NCI-H2081 (cell line): Measurements from ENCODE around the gene AIG1.
"Not testable (repeated sequence)": the region's sequence is repeated elsewhere in the genome, so short reads cannot be mapped to it uniquely, and the experiment has no call there.

Source experiments
- DNase-seq, 2 experiments: peaks; one replicate each; lab custom pipeline; 2025; lab: John Stamatoyannopoulos, UW

The AIG1 gene

DNA sequence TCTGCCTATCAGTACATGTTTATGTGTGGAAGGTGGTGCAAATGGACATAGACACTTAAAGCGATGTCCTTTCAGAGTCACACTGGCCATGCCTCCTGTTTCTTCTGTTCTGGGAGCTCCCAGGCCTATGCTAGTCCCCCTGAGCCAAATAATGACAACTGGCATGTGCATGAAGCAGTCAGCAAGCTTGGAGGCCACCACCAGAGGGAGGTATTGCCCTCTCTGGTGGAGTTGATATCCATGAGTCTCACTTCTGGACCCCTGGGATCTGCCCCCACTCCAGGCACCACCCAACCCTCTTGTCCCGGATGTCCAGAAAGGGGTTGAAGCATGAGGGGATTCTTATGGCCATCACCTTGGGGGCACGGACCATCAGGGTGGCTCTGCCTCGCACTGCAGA lies 172.2 kb downstream of the AIG1 start:
- peak; percentile 3 to 37 for DNase-seq

DNA sequence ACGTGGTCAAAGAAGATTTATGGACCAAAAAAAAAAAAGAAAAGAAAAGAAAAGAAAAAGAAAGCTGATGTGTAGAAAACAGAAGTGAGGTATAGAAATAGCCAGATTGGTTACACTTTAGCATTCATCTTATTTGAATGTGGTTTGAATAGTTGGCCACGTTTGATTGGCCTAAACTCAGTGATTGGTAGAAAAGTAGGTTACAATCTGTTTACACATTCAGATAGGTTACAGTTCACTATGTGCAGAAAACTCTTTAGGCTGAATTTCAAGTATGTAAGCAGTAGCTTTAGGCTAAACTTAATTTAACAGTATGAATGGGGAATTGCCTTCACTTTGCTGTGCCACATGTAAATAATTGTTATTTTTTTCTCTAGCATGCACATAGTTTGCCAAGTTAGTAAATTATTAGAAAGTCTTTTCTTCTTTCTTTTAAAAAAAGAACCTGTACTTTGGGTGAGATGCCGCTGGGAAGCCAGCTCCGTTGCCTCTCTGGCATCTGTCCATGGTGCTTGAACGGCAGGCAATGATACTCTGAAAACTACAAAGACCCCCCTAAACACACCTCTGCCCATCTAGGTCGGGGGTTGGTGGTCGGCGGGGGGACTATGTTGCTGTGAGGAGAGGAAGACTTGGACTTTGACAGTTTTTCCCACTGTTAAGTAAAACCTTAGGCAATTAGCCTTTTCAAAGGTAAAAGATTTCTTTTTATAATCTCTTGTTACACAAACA lies 173.0 kb downstream of the AIG1 start:
- no peak for DNase-seq

DNA sequence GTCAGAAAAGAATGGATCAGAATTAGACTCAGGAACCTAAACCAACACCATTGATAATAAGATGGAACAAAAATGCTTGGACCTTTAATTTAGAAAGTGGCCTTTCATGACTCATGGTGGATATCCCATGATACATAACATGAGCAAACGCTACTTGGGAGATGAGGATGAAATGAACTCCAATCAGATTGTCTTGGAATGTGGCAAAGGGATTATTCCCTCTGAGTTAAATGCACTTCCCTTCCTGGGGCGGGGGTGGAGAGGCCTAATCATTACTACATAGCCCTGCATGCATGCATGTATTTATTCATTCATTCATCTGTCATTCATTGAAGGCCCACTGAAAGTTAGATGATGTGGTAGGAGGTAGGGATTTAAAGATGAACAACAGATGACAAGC lies 174.0 kb downstream of the AIG1 start:
- DNase-seq: no peak

DNA sequence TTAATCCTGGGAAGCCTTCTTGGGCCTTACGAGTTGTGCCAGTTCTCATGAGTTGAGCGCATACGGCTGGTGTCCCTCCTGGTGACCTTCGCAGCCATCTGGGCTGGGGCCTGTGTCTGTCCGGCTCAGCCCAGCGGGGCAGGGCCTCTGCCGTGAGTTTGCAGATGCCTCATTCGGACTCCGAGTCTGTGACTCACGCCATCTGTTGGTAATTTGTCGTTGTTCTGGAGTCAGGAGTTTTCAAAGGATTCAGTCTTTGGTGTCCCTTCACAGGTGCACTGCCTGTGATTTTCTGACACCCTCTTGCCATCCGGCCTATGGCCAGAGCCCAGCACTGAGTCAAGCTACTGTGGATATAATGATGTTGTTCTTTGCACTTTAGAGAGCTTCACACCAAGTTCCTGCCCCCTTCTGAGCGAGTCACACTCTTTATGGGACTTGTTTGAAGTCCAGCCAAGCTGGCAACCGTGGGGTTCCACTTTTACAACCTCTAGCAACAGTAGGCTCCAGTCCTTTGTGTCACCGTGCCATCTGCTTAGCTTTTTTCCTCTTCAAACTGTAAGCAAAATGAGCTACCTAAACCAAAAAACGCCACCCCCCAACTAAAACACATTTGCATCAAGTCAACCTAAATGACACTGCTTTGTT lies 175.6 kb downstream of the AIG1 start:
- DNase-seq: no peak

DNA sequence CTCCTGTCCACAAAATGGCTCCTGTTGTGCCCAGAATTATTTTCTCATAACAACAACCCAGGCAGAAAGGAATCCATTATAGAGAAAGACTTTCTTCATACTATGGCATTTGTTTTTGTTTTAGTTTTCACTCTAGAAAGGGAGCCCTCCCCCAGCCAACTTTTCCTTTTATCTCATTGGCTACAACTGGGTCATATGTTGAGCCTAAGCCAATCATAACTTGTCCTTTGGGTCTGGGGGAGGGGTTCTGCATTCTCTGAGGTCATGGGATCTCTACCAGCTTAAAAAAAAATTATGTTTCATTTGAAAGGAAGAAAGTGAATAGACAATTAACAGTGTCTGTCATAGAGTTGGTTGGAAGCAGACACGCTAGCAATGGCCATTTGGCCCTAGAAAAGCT lies 177.6 kb downstream of the AIG1 start:
- DNase-seq: no peak

DNA sequence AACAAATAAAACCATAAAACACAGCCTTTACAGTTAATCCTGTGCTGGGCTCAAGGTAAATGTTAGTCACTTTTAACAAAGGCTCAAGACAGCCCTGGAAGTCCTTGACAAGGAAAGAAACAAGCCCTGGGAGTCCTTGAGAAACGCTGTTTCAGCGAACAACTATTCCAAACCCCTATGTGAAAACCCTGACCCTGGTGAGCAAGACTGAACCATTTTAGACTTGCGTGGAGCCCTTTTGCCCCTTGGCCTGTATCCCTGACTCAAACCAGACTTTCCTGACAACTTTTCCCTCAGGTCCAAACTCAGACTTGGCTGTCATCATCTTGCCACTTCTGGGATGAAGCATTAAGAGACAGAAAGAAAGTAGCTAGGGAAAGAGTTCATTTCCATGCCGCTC lies 180.4 kb downstream of the AIG1 start:
- DNase-seq: no peak

DNA sequence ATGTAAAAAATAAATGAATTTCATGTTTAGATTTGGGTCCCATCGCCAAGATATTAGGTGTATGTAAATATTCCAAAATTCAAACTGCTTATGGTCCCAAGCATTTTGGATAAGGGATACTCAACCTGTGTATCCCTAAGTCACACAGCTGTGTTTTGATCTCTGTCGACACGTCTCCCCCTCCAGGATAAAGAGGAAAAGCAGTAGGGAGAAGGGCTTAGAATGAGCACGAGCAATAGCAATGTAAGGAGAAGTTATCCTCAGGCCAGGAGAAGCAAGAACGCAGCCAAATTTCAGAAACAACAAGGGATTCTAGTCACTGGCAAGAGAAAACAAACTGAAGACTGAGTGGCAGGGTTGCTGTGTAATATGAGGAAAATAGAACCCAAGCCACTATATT lies 181.2 kb downstream of the AIG1 start:
- no peak for DNase-seq

DNA sequence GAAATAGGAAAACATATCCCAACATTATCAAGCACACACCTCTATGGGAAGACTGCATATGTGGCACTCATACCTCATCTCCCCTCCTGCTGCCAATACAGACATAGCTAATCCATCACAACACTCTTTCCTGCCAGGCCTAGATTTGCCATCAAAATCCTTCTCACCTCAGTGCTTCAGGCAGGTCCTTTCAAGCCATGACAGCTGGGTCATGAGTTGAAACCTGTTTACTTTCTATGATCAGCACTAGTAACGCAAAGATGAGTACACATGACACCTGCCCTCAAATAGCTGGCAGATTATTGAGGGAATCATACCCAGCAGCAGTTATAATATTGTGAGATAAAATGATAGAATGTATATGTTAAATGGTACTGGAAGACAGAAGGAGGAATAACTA lies 183.1 kb downstream of the AIG1 start:
- no peak for DNase-seq

DNA sequence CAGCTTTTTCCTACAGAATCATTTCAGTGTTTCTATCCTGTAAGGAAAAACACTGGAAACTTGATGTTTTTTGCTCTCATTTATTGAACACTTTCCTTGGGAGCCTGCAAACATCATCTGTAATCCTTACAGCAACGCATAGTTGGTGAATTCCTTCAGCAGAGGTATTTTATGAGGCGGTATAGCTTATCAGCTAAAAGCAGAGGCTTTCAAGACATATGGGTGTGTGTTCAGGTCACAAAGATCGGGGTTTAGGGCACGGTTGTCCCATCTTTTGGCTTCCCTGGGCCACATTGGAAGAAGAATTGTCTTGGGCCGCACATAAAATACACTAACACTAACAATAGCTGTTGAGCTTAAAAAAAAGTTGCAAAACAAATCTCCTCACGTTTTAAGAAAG lies 185.0 kb downstream of the AIG1 start:
- no peak for DNase-seq

DNA sequence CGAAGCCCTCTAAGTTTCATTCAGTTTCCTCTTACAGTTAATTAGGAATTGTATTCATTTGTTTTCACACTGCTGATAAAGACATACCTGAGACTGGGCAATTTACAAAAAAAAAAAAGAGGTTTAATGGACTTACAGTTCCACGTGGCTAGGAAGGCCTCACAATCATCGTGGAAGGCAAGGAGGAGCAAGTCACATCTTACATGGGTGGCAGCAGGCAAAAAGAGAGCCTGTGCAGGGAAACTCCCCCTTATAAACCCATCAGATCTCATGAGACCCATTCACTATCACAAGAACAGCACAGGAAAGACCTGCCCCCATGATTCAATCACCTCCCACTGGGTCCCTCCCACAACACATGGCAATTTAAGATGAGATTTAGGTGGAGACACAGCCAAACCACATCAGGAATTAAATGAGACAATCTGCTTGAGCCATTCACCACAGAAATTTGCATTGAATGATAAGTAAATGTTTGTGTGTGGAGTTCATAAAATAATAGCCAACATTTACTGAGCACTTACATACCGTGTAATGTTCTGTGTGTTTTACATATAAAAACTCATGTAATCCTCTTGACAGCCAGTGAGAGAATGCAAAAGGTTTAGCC lies 185.6 kb downstream of the AIG1 start:
- not testable (repeated sequence) for DNase-seq

DNA sequence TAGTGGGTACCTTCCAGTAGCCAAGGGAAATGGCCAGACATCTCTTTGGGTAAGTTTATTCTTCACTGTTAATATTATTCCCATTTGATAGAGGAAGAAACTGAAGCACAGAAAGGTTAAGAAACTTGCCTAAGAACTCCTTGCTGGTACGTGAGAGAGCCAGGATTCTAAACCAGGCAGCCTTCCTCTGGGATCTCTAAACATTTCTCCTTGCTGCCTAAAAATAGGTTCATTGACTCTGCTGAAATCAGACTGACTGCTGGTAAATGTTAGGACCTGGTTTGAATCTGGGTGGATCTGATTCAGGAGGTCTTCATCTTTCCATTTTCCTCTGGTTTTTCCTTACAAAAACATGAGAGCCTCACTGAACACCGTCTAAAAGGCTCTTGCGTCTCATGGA lies 186.9 kb downstream of the AIG1 start:
- no peak for DNase-seq

DNA sequence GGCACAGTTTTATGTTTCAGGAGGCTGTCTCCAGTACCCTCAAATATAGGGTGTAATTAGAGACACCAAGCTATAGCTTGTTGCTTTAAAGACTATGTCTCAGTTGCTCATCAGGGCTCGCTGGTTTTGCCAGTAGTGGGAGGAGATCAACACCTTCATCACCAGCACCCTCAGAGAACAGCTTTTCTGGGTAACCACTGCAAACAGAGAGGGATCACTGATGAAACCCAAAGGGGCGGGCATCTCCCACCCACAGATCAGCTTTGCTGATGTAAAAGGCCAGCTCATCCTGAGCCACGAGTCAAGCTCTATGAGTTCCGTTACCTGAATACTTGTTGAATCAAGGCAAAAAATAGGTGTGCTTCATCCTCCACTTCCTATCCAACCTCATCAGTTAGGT lies 187.7 kb downstream of the AIG1 start:
- DNase-seq: no peak

DNA sequence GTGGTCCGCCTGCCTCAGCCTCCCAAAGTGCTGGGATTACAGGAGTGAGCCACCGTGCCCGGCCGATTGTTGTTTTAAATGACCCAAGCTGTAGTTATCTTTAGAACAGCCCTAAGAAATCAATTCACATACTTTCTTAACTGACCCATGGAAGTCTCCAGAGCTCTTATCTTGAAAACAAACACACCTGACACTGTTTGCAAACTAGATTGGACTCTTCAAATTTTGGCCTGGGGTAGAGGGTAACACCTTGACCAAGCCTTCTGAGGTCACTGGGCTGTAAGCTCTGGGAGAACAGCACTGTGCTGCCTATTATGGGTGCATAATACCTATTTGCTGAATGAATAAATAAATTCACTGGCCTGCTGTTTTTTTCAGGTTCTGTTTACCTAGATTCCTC lies 190.6 kb downstream of the AIG1 start:
- DNase-seq: no peak

DNA sequence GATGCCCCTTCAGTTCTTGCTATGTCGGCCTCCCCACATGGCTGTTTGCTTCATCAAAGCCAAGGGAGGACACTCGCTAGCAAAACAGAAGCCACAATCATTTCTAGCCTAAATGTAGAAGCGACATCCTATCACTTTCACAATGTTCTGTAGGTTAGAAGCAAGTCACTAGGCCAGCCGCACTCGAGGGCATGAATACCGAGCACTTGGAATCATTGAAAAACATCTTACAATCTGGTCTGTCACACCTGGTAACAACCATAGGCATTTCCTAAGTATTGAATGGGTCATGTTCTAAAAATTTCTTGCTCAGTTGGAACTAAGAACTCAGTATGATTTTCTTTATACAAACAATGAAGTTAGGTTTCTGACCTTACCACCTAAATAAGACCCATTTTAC lies 192.3 kb downstream of the AIG1 start:
- no peak for DNase-seq

DNA sequence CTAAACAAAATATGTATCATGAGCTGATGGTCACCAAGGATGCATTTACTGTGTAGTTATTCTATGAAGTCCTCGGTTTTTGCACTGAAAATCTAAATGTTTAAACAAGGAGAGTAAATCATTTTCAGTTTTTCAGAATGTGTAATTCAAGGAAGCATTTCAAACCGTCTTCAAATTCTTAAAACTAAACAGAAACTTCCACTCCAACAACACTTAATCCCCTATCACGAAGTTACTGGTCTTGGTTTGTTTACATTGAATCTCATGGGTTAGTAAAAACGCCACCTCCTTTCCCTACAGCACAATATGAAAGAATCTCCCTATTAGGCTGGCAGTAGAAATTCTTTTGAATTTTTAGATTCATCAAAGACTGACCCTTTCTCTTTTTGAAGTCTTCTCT lies 192.9 kb downstream of the AIG1 start:
- no peak for DNase-seq

DNA sequence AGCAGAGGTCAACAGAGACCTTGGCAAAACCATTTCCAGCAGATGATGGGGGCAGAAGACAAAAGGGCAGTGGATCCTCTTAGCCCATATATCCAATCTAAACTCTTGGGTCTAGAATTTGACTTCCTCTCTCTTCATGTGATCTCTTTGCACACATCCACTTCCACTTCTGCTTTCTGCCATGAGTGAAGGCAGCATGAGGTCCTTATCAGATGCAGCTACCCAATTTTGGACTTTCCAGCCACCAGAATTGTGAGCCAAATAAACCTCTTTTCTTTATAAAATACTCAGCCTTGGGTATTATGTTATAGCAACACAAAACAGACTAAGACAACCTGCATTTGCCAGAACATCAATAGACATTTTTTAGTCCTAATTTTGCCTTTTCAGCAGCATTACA lies 198.3 kb downstream of the AIG1 start:
- DNase-seq: no peak

DNA sequence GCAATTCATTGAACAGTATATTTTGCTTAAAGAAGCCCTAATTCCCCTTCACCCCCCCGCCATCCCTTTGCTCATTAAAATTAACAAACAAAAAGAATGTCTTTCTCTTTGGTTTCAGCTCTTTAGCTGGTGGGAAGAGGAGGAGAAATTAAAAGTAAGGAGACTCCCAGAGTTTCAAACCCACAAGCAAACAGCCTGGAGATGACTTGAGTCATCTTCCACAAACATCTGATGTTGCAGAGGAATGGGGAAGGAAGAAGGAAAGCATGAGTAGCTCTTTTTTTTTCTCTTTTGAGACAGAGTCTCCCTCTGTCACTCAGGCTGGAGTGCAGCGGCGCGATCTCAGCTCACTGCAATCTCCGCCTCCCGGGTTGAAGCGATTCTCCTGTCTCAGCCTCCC lies 200.2 kb downstream of the AIG1 start:
- no peak for DNase-seq

DNA sequence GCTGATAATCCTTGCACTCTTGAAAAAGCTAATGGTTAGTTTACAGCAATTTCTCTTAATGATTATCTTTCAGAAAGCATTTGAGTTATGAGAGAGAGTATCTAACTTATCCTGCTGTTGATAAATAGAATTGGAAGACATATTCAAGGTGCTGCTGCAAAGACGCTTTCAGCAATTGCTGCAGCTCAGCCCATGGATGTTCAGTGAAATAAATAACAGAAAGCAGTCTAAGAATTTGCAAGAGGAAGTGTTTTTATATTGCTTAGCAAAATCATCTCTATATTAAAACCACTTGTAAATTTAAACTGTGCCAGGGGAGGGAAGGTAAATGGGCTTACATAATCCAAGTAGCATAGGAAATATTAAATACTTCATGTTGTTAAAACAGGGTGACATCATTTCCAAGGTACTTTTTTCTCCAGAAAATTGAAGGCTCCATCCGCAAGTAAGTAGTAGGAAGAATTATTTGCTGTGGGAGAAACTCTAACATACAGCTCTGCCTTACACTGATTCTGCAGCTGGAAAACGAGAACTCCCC lies 201.3 kb downstream of the AIG1 start:
- DNase-seq: no peak

DNA sequence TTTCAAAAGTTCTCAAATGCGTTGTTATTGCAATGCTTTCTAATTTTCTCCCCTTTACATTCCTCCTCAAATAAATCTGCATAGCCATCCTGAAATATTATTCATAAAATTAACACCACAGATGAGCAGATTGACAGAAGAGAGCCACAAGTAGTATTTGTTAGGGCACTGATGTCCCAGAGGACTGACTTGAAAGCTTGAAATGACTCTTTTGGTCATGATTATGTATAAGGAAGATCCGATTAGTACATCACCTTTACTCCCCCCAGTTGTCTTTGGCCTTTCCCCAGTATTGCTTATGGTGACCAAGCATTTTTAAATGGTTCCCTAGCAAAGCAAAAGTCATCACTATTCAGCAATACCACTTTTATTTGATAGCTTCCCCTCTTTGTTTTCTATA lies 202.2 kb downstream of the AIG1 start:
- no peak for DNase-seq

DNA sequence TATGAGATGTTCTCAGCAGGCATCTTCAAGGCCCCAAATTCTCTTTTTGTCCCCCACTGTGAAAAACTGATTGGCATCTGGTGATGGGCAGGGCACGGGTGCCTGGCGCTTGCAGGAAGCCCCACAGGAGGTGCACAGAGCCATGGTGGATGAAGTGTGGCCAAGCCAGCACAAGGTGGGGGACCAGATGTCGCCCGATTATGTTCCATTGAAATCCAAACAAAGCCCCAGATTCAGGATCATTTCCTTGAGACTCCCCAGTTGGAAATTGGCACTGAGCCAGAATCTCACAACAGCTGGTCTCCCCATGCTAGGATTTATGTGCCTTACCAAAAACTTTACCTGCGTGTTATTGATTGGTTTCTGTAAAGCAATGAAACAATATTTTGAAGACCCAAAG lies 203.7 kb downstream of the AIG1 start:
- peak; percentile 49 to 76 for DNase-seq

DNA sequence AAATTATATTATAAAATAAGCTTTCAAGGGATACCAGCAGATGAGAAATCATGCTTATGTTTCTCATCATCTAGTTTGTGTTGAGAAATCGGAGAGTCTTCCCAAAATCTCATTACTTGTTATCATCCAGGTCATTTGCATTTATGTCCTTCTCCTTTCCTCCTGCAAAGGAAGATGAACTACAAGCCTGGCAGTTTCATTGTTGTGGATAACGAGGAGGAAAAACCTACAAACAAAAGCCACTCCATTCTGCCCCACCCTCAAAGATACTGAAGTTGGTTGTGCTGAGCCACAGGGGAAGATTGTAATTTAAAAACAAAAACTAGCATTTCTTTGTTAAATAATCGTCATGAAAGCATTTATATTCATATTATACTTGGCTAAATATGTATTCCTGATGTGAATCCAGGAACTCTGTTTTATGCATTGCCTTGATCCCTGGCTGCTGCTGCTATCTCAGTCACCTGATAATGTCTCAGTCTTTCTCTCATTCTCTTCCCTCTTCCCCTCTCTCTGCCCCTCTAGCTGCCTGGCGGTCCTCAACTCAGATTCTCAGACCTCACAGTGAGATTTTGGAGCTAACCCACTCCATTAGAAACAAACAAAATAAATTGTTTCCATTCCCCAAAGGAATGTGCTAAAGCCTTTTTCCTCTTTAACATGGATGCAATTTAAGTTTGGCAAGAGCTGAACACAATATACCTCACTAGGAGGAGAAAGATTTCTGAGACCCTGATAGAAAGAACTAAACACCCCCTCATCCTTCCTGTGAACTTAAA lies 204.5 kb downstream of the AIG1 start:
- DNase-seq: no peak

DNA sequence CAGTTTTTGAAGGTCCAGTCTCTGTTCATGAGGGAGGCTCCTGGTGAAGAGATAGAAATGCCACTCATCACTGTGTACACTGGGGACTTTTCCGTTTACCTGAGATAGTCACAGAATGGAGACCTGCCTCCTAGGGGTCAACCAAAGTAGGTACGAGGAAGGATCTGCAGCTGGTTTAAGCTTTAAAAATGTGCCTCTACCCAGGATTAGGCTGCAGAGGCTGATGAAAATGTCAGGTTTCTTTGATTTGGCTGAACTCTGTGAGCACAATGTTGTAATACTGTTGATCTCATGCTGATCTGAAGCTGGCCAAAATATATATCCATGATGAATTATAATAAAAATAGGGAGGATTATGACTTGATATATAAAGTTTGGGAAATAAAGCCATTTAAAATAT lies 207.1 kb downstream of the AIG1 start:
- no peak for DNase-seq

DNA sequence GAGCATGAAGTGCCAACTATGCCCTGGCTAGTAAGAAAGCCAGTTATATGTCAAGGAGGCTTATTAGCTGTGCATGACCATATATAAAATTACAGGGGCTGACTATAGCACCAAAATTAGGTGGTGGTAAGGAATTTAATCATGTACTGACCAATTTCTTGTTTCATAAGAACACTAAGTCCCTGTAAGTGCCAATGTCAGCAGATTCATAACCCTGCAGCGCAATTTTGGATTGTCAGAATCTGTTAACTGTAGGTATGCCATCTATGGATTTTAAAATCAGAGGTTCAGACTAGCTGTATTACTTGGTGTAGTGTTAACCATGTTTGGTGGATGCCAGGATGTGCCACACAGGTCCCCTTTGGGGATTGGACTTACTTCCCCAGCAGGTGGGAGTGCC lies 207.8 kb downstream of the AIG1 start:
- no peak for DNase-seq
